Right forelimb (tissue), 1 donor: ENCODE data around the gene TMEM221.

Experiments used
- DNase-seq: peaks from one replicate; pipeline ENCODE4 v3.0.0-alpha.2; 2018

TMEM221 gene

GRCh38 chr19:17441241-17442021 lies 7.0 kb downstream of the TMEM221 start:
- no peak for DNase-seq

GRCh38 chr19:17436874-17437267 lies 11.6 kb downstream of the TMEM221 start:
- DNase-seq: no peak

DNA sequence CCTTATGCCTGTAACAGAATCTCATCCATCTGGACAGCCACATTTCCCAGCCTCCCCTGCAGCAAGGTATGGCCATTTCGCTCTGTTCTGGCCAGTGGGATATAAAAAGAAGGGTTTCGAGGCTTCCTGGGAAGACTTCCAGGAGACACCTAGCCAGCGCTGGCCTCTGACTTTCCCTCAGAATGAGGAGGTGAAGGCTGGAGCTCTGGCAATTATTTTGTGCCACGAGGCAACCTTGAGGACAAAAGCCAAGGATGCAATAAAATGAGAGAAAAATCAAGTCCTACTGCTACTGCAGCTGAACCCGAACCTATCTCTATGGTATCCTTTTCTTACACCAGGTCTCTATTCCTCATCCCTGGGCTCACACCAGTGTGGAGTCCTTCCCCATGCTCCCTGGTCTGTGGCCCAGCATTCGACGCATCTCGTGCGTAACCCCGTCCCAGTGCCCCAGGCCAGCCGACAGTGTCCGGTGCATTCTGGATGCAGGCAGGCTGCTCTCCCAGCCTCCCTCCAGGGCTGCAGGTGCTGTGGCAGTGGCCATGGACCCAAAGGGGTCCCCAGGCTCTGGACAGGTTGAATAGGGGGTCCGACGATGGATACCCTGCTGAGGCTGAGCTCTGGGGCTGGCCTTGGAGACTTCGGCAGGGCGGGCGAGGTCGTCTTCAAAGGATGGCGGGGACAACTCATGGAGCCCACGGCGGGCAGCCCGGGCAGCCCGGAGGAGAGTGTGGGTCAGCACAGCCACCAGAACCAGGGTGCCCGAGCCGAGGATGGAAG lies 12.2 kb downstream of the TMEM221 start:
- no peak for DNase-seq

- no peak for DNase-seq
Measured at GRCh38 chr19:17435218-17435617, 13.2 kb downstream of the TMEM221 start.

DNA sequence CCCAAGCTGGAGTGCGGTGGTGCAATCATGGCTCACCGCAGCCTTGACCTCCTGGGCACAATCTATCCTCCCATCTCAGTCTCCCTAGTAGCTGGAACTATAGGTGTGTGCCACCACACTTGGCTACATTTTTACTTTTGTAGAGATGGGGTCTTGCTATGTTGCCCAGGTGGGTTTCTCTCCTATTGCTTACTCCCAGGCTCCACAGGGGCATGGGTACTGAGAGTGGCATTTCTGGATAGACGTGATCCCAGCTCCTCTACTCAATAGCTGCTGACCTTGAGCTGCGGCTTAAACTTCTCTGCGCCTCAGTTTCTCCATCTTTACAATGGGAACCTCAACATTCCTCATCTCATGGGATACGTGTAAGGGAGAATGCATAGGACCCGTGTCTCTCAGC lies 17.1 kb downstream of the TMEM221 start:
- no peak for DNase-seq

DNA sequence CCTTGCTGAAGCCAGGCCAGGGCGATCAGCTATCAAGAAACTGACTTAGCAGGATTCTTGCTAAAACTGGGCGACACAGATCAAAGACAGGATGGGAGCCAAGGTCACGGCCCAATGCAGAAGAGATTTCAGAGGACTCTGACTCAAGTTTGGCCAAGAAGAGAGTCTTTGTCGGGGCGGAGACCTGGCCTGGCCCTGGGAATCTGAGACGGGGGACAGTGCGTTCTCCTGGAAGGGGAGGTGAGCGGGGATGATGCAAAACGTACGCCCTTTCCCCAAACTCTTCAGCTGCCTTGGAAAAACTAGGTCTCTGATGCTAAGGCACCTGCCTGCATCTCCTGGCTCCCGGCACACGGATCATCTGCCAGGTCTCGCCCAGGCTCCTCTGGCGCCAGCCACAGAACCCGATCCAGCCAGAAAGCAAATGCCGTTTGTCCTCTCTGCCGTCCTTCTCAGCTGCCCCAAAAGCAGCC lies 18.8 kb downstream of the TMEM221 start:
- no peak for DNase-seq

DNA sequence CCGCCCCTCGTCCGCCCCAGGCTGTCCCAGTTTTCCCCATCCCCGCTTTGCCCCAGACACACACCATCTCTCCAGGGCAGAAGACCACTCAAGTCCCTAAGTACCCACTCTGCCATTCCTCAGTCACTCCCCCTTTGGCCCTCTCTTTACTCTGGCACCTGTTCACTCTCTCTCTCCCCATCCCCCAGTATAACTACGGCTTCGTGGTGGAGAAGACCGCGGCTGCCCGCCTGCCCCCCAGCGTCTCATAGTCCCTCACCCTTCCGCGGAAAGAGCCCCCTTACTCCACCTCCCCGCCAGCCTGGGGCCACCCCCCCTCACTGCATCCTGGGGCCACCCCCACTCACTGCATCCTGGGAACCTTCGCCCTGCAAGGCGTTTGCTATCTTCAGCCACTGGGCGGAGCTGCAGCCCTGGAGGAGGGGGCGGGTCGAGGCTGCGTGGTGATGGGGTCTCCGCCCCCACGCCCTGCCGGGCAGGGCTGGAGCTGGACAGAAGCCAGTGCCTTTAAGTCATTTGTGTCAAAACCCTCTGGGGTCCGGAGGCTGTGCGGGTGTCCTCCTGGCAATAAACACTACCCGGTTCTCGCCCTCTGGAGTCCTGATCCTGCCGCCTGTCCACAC lies 23.6 kb downstream of the TMEM221 start:
- DNase-seq: no peak

GRCh38 chr19:17423429-17424208 lies 24.8 kb downstream of the TMEM221 start:
- no peak for DNase-seq

GRCh38 chr19:17421942-17422341 lies 26.5 kb downstream of the TMEM221 start:
- no peak for DNase-seq

- peak; percentile 64 for DNase-seq
Measured at GRCh38 chr19:17420475-17420924, 28.0 kb downstream of the TMEM221 start.

GRCh38 chr19:17419621-17420474 lies 28.6 kb downstream of the TMEM221 start, which contains the start of gene MVB12A:
Gene MVB12A (plus strand): TSS chr19:17420047. CDS start chr19:17420136, 89 bp downstream.
- DNase-seq: peak; percentile 99

GRCh38 chr19:17419154-17419620 lies 29.3 kb downstream of the TMEM221 start:
- no peak for DNase-seq

GRCh38 chr19:17418710-17419109 lies 29.8 kb downstream of the TMEM221 start:
- DNase-seq: no peak

DNA sequence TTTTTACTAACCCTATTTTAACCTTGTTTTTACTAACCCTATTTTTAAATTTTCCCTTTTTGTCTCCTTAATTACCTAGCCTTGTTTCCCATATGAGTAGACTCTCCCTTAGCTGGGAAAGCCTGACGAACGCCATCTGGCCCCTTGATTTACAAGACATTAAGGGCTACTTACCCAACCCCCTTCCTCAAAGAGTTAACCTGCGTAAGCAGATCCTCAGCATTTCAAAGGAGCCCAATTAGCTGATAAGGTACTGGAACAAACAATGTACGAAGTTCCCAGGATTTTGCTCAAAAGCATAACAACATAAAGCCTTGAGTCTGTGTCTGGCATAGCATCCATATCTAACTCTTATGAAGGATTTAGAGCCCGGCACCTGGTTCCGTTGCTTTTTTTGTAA lies 33.3 kb downstream of the TMEM221 start:
- DNase-seq: no peak

DNA sequence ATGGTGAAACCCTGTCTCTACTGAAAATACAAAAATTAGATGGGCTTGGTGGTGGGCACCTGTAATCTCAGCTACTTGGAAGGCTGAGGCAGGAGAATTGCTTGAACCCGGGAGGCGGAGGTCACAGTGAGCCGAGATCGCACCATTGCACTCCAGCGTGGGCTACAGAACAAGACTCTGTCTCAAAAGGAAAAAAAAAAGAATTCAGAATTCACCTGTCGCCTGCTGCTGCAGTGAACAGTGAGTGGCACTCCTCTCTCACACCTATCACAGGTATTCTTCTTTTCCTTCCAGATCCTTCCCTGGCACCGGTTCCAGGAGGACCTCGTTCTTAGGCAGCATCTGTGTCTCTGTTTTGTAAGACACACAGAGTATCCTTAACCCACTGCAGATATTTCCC lies 34.4 kb downstream of the TMEM221 start:
- no peak for DNase-seq

- no peak for DNase-seq
Measured at GRCh38 chr19:17411801-17412200, 36.7 kb downstream of the TMEM221 start.

GRCh38 chr19:17409990-17410389 lies 38.5 kb downstream of the TMEM221 start:
- no peak for DNase-seq

- DNase-seq: no peak
Measured at GRCh38 chr19:17406887-17407196, 41.6 kb downstream of the TMEM221 start.

- no peak for DNase-seq
Measured at GRCh38 chr19:17406046-17406886, 42.2 kb downstream of the TMEM221 start.

DNA sequence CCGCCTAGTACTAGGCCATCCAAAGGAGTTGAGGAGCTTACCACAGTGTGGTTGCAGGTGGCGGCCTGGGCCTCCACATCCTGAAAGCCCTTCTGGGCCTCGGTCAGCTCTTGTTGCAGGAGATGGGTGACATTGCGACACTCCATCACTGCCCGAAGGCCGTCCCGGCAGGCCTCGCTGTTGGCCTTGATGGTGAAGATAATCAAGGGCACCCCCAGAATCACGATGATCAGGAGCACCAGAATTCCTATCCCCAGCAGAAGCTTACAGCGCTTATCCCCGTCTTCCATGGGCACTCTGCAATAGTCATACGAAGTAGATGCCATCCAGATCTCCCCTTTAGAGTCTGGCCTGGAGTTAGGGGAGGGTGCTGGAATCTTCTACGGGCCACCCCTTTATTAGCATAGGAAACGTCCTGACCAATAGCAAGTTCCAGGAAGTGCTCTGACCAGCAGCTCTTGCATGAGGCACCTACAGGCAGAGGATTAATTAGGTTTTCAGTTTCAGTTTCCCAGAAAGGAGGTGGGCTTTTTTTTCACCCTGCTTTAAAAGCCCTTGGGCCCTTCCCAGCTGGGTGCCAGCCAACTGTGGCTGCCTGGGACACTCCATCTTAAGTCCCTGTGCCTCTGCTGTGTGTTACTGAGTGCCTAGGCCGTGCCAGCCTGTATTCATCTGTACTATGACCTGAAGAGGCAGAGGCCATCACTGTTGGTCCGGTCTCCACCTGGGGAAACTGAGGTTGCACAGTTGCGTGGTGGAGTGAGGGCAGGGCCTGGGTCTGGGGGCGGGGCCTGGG lies 43.0 kb downstream of the TMEM221 start, which contains the start of gene BST2:
Gene BST2, minus strand, starts transcription at position 381 of the 796 bp plus-strand sequence. Its CDS starts 55 bp downstream, at position 326.
- DNase-seq: no peak
